NOMO-1 (cell line): ENCODE measurements around the gene MATR3.
A peak's percentile ranks its signal among the peaks of the same experiment; 100 is the strongest.
"Not testable (repeated sequence)": the region's sequence is repeated elsewhere in the genome, so short reads cannot be mapped to it uniquely, and the experiment has no call there.

ENCODE experiments used
- DNase-seq, 2 experiments: peaks; one replicate each; lab custom pipeline; 2025; ENCODE audit not compliant: unreplicated experiment in 2 of 2; lab: John Stamatoyannopoulos, UW

MATR3 gene

DNA sequence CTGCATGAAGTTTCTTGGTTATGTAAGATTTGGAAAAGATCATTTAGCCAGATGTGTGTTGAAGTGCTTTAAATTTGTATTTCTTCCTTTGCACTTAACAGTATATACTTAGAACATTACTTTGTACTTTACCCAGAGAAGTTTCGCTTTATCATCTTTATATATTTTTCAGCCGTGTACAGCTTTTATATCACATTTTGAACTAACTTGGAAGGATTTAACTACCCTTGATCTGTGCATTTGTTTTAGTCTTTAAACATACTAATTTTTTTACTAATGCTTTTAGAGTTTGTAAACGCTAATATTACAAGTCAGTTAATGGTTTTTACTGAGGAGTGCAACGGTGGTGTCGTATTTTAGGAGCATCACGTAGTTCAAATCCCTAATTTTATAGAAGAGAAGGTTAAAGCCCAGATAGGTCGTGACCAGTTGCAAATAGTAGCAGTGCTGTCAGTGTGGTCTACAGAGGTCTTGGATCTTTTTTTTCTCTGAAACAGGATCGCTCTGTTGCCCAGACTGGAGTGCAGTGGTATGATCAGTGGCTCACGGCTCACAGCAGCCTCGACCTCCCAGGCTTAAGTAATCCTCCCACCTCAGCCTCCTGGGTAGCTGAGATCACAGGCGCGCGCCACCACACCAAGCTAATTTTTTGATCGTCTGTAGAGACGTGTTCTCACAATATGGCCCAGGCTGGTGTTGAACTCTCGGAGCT is 2.0 kb downstream of the MATR3 start:
- no peak for DNase-seq

DNA sequence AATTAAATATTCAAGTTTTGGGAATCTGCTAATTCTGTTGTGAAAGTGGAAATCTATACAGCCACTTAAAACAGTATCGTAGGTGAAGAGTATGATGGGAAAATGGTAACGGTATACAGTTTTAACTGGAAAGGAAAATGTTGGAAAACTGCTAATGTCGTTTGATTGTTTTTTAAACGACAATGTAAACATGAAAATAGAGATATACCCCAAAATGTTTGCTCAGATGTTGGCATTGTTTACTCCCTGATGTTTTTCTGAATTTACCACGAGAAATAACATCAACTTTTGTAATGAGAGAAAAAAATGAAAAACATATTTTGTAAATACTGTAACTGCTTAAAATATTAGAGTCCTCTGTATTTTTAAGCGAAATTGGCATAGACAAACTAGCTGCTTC is 2.7 kb downstream of the MATR3 start:
- no peak for DNase-seq

DNA sequence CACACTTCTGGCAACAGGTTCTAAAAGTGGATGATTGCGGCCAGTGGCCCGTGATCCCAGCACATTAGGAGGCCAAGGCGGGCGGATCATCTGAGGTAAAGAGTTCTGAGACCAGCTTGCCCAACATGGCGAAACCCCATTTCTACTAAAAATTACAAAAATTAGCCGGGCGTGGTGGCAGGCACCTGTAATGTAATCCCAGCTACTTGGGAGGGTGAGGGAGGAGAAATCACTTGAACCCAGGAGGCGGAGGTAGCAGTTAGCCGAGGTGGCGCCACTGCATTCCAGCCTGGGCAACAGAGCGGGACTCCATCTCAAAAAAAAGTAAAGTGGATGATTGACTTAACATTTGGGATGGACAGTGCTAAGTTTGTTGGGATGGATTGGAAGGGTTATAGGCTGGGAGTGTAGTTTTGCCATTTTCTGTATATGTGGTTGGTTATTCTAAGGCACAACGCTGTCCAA is 3.4 kb downstream of the MATR3 start:
- no peak for DNase-seq

DNA sequence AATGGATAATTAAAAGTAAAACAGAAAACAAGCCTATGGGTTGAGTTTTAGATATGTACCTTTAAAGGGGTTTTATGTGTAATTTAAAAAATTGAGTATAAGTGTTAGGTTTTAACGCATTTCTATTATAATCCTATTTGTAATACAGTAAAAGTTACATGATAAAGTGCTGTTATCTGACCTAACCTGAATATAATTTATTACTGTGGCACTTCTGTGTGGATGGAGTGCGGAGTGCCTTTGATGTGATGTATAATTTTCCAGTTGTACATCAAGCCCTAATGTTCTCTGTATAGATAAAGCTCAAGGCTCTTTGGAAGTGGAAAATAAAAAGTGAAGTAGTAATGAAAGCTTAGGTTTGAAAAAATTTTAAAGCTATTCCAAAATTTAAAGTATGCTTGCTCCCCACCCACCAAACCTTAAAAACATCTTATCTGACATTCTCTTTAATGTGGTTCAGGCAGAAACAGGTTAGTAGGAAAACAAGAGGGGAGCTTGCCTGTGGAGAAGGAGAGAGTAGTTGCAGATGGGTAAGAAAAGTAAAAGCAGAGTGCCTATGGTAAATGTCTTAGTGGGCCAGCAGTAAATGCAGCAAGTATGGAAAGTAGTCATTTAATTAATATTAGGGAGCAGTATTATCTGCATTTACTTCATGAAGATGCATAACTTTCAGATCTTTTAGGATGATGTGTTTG is 4.0 kb downstream of the MATR3 start:
- no peak for DNase-seq

DNA sequence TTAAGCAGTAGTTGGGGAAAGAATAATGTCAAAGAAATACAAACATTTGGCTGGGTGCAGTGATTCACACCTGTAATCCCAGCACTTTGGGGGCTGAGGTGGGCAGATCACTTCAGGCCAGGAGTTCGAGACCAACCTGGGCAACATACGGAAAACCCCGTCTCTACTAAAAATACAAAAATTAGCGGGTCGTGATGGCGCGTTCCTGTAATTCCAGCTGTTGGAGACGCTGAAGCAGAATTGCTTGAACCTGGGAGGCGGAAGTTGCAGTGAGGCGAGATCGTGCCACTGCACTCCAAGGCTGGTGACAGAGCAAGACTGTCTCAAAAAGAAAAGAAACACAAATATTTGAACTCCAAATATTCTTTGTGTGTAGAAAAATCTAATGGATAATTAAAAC is 4.7 kb downstream of the MATR3 start:
- no peak for DNase-seq

DNA sequence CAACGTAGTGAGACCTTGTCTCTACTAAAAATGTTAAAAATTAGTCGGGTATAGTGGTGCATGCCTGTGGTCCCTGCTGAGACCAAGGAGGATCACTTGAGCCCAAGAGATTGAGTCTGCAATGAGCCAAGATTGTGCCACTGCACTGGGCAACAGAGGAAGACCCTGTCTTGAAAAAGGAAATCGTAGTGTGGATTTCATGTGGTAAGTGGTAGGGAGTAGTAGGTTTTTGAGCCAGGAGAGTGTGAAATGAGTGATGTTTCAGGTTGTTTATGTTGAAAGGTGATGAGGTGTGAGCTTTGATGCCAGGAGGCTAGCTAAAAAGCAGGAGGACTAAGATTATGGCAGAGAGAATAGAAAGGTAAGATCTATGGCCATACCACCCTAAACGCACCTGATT is 5.9 kb downstream of the MATR3 start:
- no peak for DNase-seq

DNA sequence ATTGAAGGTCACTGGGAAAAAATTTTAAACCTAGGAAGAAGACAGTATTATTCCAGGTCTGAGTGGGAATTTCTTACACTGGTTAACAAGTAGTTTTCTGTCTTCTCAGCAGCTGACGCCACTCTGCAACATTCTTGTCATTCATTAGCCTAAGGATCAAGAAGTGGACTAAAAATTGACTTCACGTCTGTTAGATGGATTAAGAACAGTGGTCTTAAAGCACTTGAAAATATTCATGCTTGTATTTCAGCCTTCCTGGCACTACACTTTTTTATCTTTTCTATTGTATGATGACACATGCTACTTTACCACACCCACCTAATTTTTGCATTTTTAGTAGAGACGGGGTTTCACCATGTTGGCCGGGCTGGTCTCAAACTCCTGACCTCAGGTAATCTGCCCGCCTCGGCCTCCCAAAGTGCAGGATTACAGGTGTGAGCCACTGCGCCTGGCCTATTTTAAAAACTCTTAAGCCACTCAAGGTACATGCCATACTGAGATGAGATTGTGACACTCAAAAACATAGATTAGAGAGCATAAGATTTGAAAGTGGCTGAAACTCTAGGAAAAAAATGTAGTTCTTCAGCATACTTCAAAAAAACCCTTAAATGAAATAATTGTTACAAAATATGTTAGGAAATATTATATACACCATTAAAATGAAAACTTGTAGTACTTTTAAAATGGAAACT is 8.4 kb downstream of the MATR3 start:
- no peak for DNase-seq

DNA sequence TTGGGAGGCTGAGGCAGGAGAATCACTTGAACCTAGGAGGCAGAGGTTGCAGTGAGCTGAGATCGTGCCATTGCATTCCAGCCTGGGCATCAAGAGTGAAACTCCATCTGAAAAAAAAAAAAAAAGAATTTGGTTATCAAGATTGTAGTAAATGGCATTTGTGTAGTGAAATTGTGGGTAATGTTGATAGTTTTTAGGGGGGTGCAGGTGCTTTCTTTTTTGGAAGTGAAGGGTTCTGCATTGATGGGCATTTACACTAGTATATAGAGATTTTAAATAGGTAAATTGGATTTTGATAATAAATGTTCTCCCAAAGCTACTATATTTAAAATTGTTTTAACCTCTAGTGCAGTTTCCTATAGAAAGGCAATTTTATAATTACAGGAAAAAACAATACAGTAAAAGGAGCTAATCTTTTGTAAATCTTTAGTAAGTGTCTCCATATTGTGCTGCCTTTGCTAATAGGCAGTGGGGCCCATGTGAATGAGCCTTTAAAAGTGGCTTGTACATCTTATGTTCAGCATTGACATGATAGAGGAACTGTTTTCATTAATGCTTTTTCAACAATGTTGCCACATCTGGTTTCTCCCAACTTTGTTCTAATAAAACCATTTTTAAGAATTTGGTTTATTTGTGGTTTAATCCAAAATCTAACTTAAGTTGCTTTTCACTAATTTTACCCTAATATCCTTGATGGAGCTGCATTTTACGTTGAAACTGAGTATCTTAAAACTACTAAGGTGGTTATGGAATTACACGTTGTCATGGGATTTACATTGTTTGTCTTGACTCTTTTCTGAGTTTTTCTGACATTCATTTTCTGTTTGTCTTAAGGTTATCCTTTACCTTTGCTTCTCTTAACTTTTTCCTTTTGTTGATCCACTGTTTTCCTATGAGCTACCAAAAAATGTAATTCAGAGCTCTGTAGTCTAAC is 11.1 kb downstream of the MATR3 start:
- DNase-seq: no peak

DNA sequence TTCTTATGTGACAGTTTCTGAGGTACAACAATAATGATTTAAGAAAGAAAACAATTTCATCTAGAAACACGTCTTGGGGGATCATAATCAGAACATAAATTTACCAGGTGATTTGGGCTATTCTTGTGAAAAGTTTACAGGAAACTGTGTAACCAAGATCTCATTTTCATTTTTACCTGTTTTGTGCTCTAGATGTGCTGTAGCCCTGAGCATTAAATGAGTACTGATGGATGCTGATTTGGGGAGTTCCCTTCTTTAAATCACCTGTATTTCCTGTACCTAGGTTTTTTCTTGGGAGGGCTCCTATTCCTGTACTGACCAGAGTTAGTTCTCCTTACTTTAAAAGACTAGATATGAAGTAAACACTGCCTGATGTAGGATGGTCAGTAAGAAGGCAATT is 12.7 kb downstream of the MATR3 start:
- DNase-seq: no peak

DNA sequence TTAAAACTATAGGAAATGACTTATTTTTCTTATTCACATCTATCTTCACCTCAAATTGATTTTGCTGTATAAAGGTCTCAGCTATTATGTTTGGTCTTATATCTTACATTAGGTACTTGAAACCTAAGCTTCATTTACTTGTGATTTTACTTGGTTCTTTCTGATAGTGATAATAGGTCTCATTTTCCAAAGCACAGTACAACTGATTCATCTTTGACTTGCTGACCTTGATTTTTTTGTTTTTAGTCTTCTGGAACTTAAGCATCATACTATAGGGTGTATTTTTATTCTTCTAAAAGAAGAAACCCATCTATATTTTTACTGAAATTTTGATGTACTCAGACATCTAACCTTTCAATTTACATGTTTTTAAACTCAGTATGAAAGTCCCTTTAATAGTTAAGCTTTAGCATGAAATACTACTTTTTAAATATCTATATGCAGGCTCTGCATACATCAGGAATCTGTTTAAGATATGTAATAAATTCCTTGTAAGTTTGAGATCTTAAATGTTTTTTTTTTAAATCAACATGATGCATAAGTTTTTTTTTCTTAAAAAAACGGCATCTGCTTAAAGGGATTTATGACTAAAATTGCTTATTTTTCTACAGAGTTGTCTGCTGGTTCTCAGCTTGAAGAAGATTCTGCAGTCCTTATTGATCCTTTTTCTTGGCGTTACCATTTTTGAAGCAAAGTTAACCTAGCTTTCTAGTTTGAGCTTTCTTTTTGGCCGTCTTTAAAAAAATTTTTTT is 13.3 kb downstream of the MATR3 start:
- DNase-seq: no peak

DNA sequence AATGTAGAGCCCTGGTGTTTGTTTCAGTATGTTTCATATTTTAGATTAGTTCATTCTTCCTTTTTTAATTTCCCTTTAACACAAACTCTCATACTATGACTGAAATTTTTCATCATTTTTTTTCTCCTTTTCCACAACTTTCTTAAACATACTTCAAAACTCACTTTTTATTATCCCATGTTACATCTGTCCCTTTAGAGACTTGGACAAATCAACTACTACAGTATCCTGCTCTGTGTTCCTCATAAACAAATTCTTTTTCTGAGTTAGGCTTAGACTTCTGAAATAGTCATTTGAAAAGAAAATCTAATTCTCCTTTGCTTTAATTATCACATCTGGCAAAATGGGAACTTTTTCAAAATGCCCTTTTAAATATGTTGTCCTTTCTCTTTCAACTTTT is 15.3 kb downstream of the MATR3 start:
- DNase-seq: no peak

DNA sequence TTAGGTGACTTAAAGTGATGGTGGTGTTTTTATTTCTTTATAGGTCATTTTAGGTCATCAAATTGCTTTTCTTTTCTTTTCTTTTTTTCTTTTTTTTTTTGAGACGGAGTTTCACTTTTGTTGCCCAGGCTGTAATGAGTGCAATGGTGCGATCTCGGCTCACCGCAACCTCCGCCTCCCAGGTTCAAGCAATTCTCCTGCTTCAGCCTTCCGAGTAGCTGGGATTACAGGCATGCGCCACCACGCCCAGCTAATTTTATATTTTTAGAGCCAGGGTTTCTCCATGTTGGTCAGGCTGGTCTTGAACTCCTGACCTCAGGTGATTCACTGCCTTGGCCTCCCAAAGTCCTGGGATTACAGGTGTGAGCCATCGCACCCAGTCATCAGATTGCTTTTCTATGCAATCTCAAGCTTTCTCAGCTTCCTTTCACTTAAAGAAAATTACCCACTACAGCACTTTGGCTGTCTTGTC is 17.2 kb downstream of the MATR3 start:
- not testable (repeated sequence) for DNase-seq

DNA sequence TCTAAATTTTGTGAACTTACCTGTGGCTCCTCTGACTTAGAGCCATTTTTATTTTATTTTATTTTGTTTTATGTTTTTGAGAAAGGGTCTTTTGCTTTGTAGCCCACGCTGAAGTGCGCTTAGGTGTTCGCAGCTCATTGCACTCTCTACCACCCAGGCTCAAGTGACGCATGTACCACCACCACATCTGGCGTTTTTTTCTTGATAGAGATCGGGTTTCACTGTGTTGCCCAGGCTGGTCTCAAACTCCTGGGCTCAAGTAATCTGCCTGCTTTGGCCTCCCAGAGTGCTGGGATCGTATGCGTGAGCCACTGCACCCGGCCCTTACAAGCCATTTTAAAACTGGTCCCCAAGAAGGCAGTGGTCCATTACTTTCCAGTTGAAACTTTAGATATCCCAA is 18.5 kb downstream of the MATR3 start:
- DNase-seq: no peak

DNA sequence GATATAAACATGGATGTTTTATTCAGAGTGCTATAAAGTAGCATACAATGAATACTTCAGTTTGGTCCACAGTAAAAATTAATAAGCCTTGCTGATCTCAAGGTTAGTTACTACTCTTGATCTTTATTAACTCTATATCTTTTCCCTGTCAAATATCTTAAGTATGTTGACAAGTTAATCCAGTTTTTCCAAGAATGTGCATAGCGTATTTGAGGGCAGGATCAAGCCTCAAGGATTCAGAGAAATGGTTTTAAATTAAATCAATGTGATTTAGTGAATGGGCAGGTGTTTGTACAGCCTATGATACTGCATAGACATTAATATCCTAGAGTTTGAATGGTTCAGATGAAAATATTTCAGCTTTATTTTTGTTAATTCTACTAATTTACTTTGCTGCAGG is 20.7 kb downstream of the MATR3 start:
- DNase-seq: no peak

DNA sequence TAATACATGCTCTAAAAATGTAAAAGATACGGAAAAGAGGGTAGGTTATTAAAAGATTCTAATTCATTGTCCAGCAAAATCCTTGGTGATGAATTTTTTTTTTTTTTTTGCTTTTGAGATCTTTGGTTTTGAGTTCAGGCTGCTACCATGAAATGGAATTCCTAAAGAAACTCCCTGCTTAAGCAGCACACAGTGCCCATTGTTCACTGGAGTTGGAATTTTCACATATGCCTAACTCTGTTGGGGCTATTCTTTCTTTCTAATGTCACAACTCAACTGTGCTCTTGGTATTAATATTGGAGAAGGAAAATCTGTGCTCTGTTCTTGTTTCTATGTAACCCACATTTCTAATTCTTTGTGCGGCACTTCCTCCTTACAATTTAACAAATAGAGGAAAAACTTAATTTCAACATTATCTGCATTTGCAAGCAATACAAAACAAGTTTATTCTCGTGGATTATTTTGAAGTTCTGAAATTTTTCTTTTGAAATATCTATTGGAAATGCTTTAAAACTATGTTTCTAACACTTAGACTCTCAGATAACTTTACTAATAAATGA is 21.6 kb downstream of the MATR3 start:
- DNase-seq: no peak

DNA sequence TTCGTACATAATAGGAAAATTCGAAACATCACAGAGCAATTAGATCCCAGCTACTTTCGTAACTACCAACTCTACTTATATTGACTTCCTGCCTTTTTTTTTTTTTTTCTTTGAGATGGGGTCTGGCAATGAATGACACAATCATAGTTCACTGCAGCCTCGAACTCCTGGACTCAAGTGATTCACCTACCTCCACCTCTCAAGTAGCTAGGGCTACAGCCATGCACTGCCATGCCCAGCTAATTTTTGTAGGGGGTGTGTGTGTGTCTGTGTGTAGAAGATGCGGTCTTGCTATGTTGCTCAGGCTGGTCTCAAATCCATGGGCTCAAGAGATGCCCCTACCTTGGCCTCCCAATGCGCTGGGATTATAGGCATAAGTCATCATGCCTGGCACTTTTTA is 42.3 kb downstream of the MATR3 start:
- peak in 1 of 2 experiments; percentile 0 for DNase-seq

DNA sequence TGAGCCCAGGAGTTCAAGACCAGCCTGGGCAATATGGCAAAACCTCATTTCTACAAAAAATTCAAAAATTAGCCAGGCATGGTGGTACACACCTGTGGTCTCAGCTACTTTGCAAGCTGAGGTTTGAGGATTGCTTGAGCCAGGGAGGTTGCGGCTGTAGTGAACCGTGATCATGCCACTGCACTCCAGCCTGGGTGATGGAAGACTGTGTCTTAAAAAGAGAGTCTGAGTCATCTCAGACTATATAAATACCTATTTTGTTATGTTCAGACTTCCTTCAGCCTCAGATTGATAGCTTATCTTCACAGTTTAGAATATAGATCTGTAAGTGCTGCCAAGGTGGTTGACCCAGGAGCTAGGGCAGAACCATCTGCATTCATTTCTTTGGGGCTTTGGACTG is 46.5 kb downstream of the MATR3 start:
- DNase-seq: no peak

DNA sequence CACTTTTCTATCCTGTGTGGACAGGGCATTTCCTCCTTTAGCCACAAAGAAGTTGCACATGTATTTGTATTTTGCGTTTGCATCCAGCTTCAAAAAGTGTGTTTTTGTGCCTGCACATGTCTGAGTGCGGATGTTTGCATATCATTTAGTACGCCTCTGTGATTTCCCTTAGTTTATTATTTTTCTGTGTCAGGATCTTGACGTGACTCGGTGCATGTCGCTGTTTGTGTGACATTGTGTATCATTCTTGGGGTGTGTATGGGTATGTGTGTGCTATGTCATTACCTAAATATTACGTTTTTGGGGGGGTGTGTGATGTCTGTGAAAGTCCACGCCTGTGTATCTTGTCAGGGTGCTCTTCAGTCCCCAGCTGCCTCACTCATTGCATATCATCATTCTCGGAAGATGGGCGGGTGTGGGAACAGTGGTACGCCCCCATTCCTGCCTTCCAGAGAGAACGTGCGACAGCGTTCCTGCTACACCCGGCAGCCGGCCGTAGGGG is 47.7 kb downstream of the MATR3 start:
- no peak for DNase-seq

DNA sequence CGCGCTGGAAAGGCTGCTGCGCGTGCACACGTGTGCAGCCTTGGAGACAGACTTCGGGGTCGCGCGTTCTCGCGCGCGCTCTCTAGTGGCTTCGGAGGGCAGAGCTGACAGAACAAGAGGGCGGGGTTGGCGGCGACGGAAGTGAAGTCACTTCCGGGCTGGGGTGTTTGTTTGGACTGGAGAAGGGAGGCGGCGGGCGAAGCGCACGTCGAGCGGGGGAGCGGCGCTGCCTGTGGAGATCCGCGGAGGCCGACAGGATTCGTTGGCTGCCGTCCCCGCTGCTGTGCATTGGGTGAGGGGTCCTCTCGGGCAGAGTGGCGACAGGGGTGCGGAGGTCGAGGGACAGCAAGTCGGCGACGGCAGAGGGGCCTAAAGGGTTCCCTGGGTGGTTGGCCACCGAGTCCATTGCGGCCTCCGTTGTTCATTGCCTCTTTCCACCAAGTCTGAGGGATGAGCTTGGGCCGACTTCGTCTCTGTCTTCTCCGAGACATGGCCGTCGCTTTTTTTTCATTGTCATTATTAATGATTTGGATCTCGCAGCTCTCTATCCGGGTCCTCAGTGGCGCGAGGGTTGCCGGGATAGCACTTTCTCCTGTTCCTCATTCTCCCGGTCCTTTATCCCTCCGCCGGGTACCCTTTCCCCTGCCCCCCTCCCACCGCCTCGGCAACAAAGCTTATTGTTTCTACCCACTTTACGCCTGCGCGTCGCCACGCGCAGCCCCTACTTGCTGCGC is 48.3 kb downstream of the MATR3 start, which contains the start of gene PAIP2:
TSS of gene PAIP2 (plus strand) at position 166 of the 734 bp plus-strand sequence. CDS start 21,931 bp downstream, outside the sequence.
- peak; percentile 95 to 97 for DNase-seq
